GM18858 (cell line): Measurements from ENCODE around the gene CRLF1.
"Not testable (repeated sequence)": the region's sequence is repeated elsewhere in the genome, so short reads cannot be mapped to it uniquely, and the experiment has no call there.

Source experiments
- ATAC-seq: cut with Tn5 transposase; IDR thresholded peaks from one replicate; pipeline ENCODE4 v1.9.1; 2021; ENCODE audit not compliant: unreplicated experiment

Gene CRLF1

GRCh38 chr19:18608805-18609716 lies 2.5 kb upstream of the CRLF1 start:
- no peak for ATAC-seq

DNA sequence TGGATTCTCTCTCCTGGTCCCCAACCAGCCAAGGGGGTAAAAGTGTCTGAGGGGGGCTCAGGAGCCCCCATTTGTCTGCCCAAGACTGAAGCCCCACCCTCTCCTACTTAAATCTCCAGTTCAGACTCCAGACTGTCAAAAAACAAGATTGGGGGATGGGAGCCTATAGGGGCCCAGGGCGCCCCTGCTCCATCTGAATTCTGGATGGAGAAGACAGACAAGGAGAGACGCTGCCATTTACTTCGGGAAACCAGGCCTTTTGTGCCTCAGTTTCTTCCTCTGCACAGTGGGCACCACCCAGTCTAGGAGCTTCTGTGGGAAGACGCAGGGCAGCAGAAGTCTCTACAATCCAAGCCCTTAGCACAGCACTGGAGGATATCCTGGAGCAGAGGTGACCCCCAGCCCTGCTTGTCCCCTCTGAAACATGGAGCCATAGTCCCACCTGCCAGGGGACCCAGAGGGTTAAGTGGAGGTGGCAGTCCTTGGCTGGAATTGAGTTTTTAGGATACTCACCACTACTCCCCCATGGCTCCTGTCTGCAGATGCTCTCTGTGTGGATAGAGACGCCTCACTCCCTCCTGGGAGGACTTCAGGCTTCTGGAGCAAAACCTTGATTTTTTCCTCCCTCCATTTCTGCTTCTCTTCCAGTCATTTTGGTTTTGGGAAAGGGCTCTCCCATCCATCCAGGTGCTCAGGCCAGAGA lies 1.7 kb upstream of the CRLF1 start:
- ATAC-seq = no peak

DNA sequence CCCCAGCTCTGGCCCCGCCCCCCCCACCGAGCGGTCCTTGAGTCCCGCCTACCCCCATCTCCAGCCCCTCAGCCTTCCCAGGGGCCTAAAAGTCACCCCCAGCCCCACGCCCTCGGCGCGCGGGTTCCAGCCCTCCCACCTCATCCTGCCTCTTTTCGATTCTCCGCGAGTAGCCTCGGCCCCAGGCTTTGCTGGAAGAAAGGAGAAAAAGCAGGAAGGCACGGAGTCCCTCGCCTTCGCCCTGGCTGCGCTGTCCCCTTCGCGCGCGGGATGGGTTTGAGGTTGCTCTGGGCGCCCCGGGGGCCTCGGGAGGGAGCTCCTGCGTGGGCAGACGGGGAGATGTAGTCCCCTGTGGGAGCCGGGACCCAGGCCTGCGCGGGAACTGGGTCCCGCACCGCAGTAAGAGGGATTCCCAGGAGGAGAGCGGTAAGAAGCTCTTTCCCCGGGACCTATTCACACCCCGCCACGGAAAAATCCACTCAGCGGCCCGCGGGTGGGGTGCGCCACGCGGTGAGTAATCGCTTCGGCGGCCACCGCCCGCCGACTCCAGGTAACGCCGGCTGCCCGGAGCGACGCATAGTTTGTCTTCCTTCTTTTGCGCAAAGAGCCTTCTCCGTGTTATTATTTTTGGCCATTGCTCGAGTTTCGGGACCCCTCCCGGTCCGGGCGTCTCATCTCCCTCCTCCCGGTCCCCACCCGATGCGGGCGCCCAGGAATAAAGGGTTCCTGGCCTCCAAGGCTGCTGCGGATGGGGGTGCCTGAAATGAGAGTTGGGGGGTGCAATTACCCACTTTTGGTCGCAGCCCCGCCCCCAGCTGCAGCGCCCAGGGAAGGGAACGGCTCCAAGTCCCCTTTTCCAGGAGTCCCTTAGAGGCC lies 865 bp upstream of the CRLF1 start:
- no peak for ATAC-seq

GRCh38 chr19:18605546-18606280 lies 886 bp downstream of the CRLF1 start:
- ATAC-seq = no peak

GRCh38 chr19:18605196-18605545 lies 1.4 kb downstream of the CRLF1 start:
- ATAC-seq = no peak

GRCh38 chr19:18604820-18605159 lies 1.8 kb downstream of the CRLF1 start:
- ATAC-seq = no peak

GRCh38 chr19:18603958-18604819 lies 2.4 kb downstream of the CRLF1 start:
- ATAC-seq = no peak

DNA sequence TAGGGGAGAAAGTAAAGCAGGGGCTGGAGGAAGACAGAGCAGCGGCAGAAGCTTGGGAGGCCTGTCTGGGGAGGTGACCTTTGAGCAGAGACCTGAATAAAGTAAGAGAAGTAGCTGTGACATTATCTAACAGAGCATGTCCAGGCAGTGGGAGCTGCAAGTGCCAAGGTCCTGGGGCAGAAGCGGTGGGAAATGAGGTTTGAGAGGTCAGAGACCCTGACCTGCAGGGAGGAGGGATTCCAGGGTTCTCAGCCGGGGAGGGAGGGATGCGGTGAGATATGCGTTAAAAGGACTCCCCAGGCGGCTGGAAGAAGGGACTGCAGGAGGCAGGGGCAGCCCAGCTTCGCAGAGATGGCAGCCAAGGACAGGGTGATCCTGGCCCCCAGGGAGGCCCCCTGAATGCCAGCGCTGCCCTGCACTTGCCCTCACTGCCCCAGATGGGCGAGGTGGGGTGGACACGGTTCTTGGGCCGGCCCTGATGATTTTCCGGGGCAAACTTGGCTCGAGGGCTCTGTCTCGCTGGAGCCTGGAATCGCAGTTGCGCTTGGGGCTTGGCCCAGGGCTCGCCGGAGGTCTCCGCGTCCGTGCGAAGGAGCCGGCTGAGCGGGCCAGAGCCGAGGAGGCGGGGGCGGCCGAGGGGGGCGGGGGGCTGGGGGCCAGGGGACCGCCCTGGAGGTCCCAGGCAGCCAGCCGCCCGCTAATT lies 3.2 kb downstream of the CRLF1 start:
- no peak for ATAC-seq

DNA sequence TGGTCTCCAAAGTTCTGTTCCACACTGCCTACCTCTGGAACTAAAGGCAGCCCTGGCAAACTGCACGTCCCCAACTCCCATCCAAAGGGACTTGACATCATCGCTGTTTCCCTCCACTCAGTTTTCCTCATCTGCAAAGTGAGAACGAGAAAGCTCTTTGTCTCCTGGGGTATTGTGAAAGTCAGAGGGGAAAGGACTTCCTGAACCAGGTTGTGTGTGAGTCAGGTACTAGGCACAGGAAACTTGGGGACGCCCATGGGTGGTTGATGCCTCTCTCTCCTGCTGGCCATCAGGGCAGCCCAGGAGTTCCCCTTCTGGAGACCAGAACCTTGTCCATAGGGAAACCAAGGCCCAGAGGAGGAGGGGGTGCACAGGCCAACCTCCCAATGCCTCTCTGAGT lies 4.7 kb downstream of the CRLF1 start:
- no peak for ATAC-seq

DNA sequence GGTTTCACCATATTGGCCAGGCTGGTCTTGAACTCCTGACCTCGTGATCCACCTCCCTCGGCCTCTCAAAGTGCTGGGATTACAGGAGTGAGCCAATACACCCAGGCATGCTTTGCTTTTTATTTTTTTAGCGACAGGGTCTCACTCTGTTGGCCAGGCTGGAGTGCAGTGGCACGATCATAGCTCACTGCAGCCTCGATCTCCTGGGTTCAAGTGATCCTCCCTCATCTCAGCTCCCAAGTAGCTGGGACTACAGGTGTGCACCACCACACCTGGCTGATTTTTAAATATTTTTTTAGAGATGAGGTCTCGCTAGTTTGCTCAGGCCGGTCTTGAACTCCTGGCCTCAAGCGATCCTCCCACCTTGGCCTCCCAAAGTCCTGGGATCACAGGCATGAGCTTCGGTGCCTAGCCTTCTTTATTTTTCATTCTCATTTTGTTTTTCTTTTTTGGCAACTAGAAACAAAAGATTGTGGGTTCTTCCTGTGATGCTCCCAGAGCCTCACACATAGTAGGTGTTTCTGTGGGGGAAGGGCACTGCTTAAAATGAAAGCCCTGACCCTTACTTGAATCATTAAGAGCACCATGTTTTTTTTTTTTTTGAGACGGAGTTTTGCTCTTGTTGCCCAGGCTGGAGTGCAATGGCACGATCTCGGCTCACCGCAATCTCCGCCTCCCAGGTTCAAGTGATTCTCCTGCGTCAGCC lies 5.8 kb downstream of the CRLF1 start:
- not testable (repeated sequence) for ATAC-seq

DNA sequence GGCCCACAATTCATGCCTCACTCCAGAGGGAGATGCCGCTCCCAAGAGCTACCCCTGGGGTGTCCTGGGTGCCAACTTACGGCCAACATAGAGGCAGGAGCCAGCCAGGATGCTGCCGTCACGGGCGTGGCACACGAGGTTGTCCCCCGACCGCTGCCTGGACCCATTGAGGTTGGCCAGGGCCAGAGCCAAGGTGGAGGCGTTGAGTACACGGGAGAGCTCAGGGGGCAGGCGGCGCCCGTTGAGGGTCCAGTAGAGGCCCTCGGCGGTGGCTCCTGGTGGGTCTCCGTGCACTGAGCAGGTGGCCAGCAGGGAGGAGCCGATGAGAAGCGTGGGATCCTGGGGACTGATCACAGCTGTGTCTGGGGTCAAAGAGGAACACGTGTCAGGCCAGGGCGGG lies 7.1 kb downstream of the CRLF1 start:
- ATAC-seq = no peak

DNA sequence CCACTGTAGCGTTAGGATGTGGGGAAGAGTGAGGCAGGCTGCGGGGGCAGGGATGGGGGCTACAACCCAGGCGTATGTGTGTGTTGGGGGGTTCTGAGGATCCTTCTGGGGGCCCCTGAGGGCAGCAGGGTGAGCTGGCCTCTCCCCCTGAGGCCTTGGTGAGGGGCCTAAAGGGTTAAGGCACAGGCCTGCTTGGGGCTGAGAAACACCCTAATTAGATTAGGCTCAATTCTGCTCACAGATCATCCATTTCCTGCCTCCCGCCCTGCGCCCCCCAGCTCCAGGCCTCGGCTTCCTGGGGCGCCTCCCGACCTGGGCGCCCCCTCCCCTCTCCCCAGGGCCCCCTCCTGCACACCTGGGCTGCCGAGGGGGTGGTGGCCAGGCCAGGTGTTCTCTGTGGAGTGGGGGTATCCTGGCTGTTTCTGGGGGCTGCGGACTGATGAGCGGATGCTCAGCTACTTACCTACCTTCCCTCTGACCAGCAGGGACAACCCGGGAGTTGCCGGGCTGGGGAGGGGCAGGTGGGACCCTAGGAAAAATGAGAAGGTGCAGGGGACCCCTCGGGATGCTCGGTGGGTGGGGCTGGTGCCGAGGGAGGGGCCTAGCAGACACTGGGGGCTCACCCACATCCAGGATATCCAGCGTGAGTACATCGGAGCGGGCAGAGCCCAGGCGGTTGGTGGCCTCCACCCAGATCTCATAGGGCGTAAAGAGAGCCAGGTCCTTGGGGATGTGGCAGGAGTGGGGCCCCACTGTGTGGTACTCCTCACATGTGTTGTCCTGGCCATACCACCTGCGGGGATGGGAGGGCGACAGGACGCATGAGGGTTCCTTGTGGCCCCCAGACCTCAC lies 8.6 kb downstream of the CRLF1 start:
- ATAC-seq = no peak

GRCh38 chr19:18596752-18597157 lies 9.8 kb downstream of the CRLF1 start:
- ATAC-seq = no peak

DNA sequence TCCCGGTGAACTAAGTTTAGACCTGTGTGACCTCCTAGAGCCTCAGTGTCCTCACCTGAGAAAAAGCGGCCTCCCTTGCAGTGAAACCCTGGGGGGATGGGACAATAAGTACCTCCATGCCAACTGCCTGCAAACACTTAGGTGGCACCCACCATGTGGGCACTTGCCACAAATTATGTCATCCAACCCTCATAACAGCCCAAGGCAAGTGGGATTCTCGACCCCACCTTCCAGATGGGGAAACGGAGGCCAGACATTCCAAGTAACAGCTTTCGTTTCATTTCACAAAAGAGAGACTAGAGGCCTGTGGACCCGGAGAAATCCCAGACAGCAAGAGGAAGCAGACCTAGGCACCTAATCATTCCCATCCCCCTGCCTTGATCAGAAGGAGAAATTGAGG lies 11.1 kb downstream of the CRLF1 start:
- no peak for ATAC-seq

DNA sequence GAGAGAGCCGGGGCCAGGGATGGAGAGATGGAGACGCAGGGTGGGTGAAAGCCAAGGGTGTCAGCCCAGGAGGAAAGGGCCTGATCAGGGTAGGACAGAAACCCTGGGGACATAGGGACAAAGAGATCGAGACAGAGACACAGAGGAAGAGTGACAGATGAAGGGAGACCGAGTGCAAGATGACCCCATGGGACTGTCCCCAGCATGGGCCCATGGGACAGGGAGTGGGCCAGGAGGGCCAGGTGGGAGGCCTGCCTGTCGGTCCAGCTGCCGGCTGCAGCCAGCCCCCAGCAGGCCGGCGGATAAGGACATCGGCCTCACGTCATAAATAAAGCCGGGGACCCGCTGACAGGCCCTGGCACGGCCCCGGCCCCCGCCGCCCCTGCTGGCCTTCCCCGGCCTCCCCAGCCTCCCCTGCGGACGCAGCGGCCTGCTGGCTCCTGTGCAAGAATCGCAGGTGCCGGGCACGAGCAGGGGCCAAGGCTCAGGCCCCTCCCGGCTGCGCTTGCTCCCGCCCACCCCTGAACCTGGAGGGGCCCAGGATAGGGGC lies 11.7 kb downstream of the CRLF1 start:
- ATAC-seq = no peak

- no peak for ATAC-seq
These were observed 12.3 kb downstream of the CRLF1 start for GRCh38 chr19:18594096-18594823.
